Endothelial cell (in vitro differentiated cells): Measurements from ENCODE around the gene FBH1. TPM values are rescaled to one million over a fixed set of nuclear protein-coding genes. Genes with fewer than 3 reads are reported as not detected.
"Not testable (repeated sequence)": the region's sequence is repeated elsewhere in the genome, so short reads cannot be mapped to it uniquely, and the experiment has no call there.

Experiments used
- DNase-seq: peaks from one replicate; pipeline ENCODE4 v3.0.0; 2021; ENCODE audit warnings: low spot score
- H3K27ac Mint-ChIP-seq: one replicate; pipeline ENCODE4 v1.8.0; 2021; ENCODE audit warnings: mixed read lengths, inconsistent platforms; ENCODE audit not compliant: unreplicated experiment
- H3K27me3 Mint-ChIP-seq: one replicate; pipeline ENCODE4 v1.8.0; 2021; ENCODE audit warnings: mild to moderate bottlenecking, moderate library complexity, mixed read lengths, inconsistent platforms; ENCODE audit not compliant: unreplicated experiment
- H3K36me3 Mint-ChIP-seq: one replicate; pipeline ENCODE4 v1.8.0; 2021; ENCODE audit warnings: mild to moderate bottlenecking, low read depth, mixed read lengths, inconsistent platforms; ENCODE audit not compliant: unreplicated experiment
- H3K4me1 Mint-ChIP-seq: one replicate; pipeline ENCODE4 v1.8.0; 2021; ENCODE audit warnings: mild to moderate bottlenecking, mixed read lengths, inconsistent platforms; ENCODE audit not compliant: unreplicated experiment
- H3K4me3 Mint-ChIP-seq: one replicate; pipeline ENCODE4 v1.8.0; 2021; ENCODE audit warnings: mild to moderate bottlenecking, mixed read lengths, inconsistent platforms; ENCODE audit not compliant: unreplicated experiment
- H3K9me3 Mint-ChIP-seq: one replicate; pipeline ENCODE4 v1.8.0; 2021; ENCODE audit warnings: mixed read lengths, inconsistent platforms; ENCODE audit not compliant: unreplicated experiment
- CTCF ChIP-seq: fragments of 200-600 bp; sonication (generic); IDR thresholded peaks from one replicate; pipeline ENCODE4 v1.5.0; 2021; ENCODE audit warnings: antibody characterized with exemption; ENCODE audit not compliant: unreplicated experiment
- total RNA-seq: library from RNA; stranded (reverse); fragmentation: NEBNext Ultra II Directional; extraction: Animal tissue kit (Norgen Biotek cat#: 25700); gene quantifications from one replicate; pipeline ENCODE4 v1.2.1, GENCODE V29; 2021; ENCODE audit not compliant: unreplicated experiment

The FBH1 gene
- total RNA-seq, 1 donor from 2014 or later = 95.2 TPM

GRCh38 chr10:5959581-5960069 lies 69.6 kb downstream of the FBH1 start:
- peaks cover 12% of the 10 kb centered on the region for H3K4me1 Mint-ChIP-seq
- H3K36me3 Mint-ChIP-seq = no peaks in the 10 kb centered on the region
- H3K9me3 Mint-ChIP-seq = no peaks in the 10 kb centered on the region
- no peak for DNase-seq
- peaks cover 15% of the 10 kb centered on the region for H3K27me3 Mint-ChIP-seq
- H3K4me3 Mint-ChIP-seq = no peak overlapping the region
- TF ChIP-seq CTCF = no peak
- no peak overlapping the region for H3K27ac Mint-ChIP-seq

- peaks cover 12% of the 10 kb centered on the region for H3K4me1 Mint-ChIP-seq
- no peak overlapping the region for H3K4me3 Mint-ChIP-seq
- H3K36me3 Mint-ChIP-seq = no peaks in the 10 kb centered on the region
- no peak overlapping the region for H3K27ac Mint-ChIP-seq
- no peaks in the 10 kb centered on the region for H3K9me3 Mint-ChIP-seq
- no peak for DNase-seq
- TF ChIP-seq CTCF = no peak
- peaks cover 15% of the 10 kb centered on the region for H3K27me3 Mint-ChIP-seq
Measured at GRCh38 chr10:5960070-5960972, 70.3 kb downstream of the FBH1 start.

- not testable (repeated sequence) for DNase-seq, H3K9me3 Mint-ChIP-seq, H3K27ac Mint-ChIP-seq, H3K36me3 Mint-ChIP-seq, H3K4me3 Mint-ChIP-seq
- Mint-ChIP-seq H3K27me3 (peaks cover 15% of the 10 kb centered on the region), H3K4me1 (peaks cover 12% of the 10 kb centered on the region)
Measured at GRCh38 chr10:5960973-5961275, 70.9 kb downstream of the FBH1 start.

- Mint-ChIP-seq H3K36me3 (no peaks in the 10 kb centered on the region), H3K9me3 (no peaks in the 10 kb centered on the region), H3K27ac (peak overlapping the region; percentile 64), H3K27me3 (peaks cover 17% of the 10 kb centered on the region), H3K4me1 (peaks cover 12% of the 10 kb centered on the region), H3K4me3 (no peak overlapping the region)
- TF ChIP-seq CTCF = no peak
- DNase-seq = no peak
Measured at GRCh38 chr10:5961405-5962100, 71.5 kb downstream of the FBH1 start.

- Mint-ChIP-seq H3K27me3 (peaks cover 13% of the 10 kb centered on the region), H3K4me1 (peaks cover 12% of the 10 kb centered on the region)
- H3K4me3 Mint-ChIP-seq, H3K36me3 Mint-ChIP-seq, H3K27ac Mint-ChIP-seq, DNase-seq, H3K9me3 Mint-ChIP-seq: not testable (repeated sequence)
Measured at GRCh38 chr10:5962358-5962940, 72.4 kb downstream of the FBH1 start.
